ENCODE results near the gene IL17REL.

Gene IL17REL

GRCh38 chr22:50030297-50031188 lies 18.0 kb upstream of the IL17REL start:
- H3K4me3 ChIP-seq (ENCODE audit: low read depth, low read length) = no peak overlapping the region
- peak; percentile 83 for TF ChIP-seq CTCF (IDR thresholded peaks at IDR 0.05; ENCODE audit: low read depth, low read length, missing control alignments)
- DNase-seq (ENCODE audit: low read depth) = peak; percentile 30

GRCh38 chr22:50027639-50028537 lies 15.3 kb upstream of the IL17REL start:
- no peak for DNase-seq (ENCODE audit: low read depth)
- no peak for TF ChIP-seq CTCF (IDR thresholded peaks at IDR 0.05; ENCODE audit: low read depth, low read length, missing control alignments)
- no peak overlapping the region for H3K4me3 ChIP-seq (ENCODE audit: low read depth, low read length)

GRCh38 chr22:50025993-50026392 lies 13.4 kb upstream of the IL17REL start:
- no peak for TF ChIP-seq CTCF (IDR thresholded peaks at IDR 0.05; ENCODE audit: low read depth, low read length, missing control alignments)
- DNase-seq (ENCODE audit: low read depth) = no peak
- H3K4me3 ChIP-seq (ENCODE audit: low read depth, low read length) = no peak overlapping the region

- DNase-seq (ENCODE audit: low read depth) = no peak
- no peak overlapping the region for H3K4me3 ChIP-seq (ENCODE audit: low read depth, low read length)
- TF ChIP-seq CTCF (IDR thresholded peaks at IDR 0.05; ENCODE audit: low read depth, low read length, missing control alignments) = no peak
Measured at GRCh38 chr22:50022171-50022819, 9.7 kb upstream of the IL17REL start.

GRCh38 chr22:50020606-50021005 lies 8.0 kb upstream of the IL17REL start:
- H3K4me3 ChIP-seq (ENCODE audit: low read depth, low read length) = no peak overlapping the region
- DNase-seq (ENCODE audit: low read depth) = no peak
- TF ChIP-seq CTCF (IDR thresholded peaks at IDR 0.05; ENCODE audit: low read depth, low read length, missing control alignments) = no peak

GRCh38 chr22:50019316-50019715 lies 6.8 kb upstream of the IL17REL start:
- no peak for DNase-seq (ENCODE audit: low read depth)
- TF ChIP-seq CTCF (IDR thresholded peaks at IDR 0.05; ENCODE audit: low read depth, low read length, missing control alignments) = no peak
- no peak overlapping the region for H3K4me3 ChIP-seq (ENCODE audit: low read depth, low read length)

Measured in GM12864 (cell line).